IPS DF 6.9 (cell line): ENCODE measurements around the gene CRTAC1.

Source experiments
- DNase-seq: peaks from one replicate; pipeline ENCODE4 v3.0.0-alpha.2; 2013; ENCODE audit warnings: low read depth, low spot score
- H3K27ac ChIP-seq: one replicate; pipeline ENCODE4 v1.5.1; 2013; ENCODE audit warnings: low read length, control low read depth
- H3K27me3 ChIP-seq: 2 replicates; pipeline ENCODE4 v1.6.1; 2013; ENCODE audit warnings: mild to moderate bottlenecking, low read length; ENCODE audit not compliant: control insufficient read depth, insufficient read depth
- H3K36me3 ChIP-seq: 2 replicates; pipeline ENCODE4 v1.6.1; 2013; ENCODE audit warnings: low read length; ENCODE audit not compliant: control insufficient read depth, insufficient read depth
- H3K4me1 ChIP-seq: 2 replicates; pipeline ENCODE4 v1.6.1; 2013; ENCODE audit warnings: low read length; ENCODE audit not compliant: control insufficient read depth, insufficient read depth
- H3K4me3 ChIP-seq: 2 replicates; pipeline ENCODE4 v1.5.1; 2013; ENCODE audit warnings: mild to moderate bottlenecking, low read length
- H3K9me3 ChIP-seq: 2 replicates; pipeline ENCODE4 v1.6.1; 2013; ENCODE audit warnings: low read length, inconsistent platforms; ENCODE audit not compliant: control insufficient read depth, insufficient read depth
- WGBS: extraction: QIAGEN DNeasy Blood & Tissue Kit; methylation state at CpG from one replicate; pipeline ENCODE4 v1.1.7; 2013; ENCODE audit warnings: mixed read lengths, missing lambda C conversion rate; ENCODE audit not compliant: insufficient read length, insufficient coverage; 5-methylcytosine and 5-hydroxymethylcytosine counted together

CRTAC1 gene

GRCh38 chr10:97889461-97890265 is 140.8 kb downstream of the CRTAC1 start:
- Histone ChIP-seq H3K9me3 (no peaks in the 10 kb centered on the region), H3K27ac (no peak overlapping the region), H3K4me1 (peaks cover 3% of the 10 kb centered on the region), H3K27me3 (no peaks in the 10 kb centered on the region), H3K4me3 (no peak overlapping the region), H3K36me3 (no peaks in the 10 kb centered on the region)
- no CpG with 5 or more reads among the region's 18 CpGs for WGBS
- no peak for DNase-seq

DNA sequence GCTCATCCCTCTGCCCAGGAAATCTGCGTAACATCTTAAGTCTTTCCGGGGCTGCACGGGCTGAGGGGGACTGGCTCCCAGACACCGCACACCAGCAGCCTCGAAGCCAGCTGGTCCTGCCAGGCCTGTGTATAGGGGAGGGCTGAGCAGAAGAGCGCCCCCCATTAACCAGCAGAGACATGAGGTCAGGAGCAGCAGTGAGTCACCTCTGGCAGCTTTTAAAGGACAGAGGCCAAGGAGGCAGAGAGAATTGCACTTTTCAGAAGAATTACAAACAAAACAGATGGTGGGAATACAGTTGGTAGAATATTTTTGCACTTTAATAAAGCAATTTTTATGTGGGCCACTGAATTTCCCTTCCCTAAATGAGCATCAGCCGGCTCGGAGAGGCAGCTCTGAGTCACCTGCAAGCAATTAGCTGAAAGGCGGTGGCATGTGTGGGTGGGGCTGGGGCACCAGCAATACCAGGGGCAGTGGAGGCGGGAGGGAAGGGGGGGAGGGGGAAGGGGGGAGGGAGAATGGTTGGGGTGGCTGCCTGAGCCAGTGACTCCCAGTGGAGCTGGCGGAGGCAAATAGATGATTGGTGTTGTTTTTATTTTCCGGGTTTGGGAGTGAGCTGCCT is 141.7 kb downstream of the CRTAC1 start:
- H3K4me1 ChIP-seq: peaks cover 3% of the 10 kb centered on the region
- no CpG with 5 or more reads among the region's 12 CpGs for WGBS
- H3K9me3 ChIP-seq: no peaks in the 10 kb centered on the region
- H3K36me3 ChIP-seq: no peaks in the 10 kb centered on the region
- H3K27ac ChIP-seq: no peak overlapping the region
- no peak overlapping the region for H3K4me3 ChIP-seq
- no peaks in the 10 kb centered on the region for H3K27me3 ChIP-seq
- no peak for DNase-seq

- WGBS: no CpG with 5 or more reads among the region's 7 CpGs
- no peak overlapping the region for H3K27ac ChIP-seq
- no peak for DNase-seq
Observed at GRCh38 chr10:97888134-97888533, 142.3 kb downstream of the CRTAC1 start.

DNA sequence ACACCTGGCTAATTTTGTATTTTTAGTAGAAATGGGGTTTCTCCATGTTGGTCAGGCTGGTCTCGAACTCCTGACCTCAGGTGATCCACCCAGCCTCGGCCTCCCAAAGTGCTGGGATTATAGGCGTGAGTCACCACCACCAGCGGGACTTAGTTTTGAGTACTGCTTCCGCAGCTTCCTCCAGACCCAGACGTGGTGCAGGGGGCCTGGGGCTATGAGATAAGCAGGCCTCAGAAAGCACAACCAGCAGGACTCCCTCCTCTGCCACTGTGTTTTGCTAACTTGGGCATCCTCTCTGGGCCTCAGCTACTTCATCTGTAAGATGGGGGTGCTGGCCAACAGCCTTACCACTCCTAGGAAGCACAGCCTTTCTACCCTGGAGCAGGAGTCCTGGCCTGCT is 143.0 kb downstream of the CRTAC1 start:
- Histone ChIP-seq H3K4me1 (peaks cover 3% of the 10 kb centered on the region), H3K27ac (no peak overlapping the region)
- no CpG with 5 or more reads among the region's 6 CpGs for WGBS

More at GRCh38 chr10:97888134-97888533, 142.3 kb downstream of the CRTAC1 start:
- Histone ChIP-seq H3K4me3 (no peak overlapping the region), H3K27me3 (no peaks in the 10 kb centered on the region), H3K4me1 (peaks cover 3% of the 10 kb centered on the region), H3K9me3 (no peaks in the 10 kb centered on the region), H3K36me3 (no peaks in the 10 kb centered on the region)

DNA sequence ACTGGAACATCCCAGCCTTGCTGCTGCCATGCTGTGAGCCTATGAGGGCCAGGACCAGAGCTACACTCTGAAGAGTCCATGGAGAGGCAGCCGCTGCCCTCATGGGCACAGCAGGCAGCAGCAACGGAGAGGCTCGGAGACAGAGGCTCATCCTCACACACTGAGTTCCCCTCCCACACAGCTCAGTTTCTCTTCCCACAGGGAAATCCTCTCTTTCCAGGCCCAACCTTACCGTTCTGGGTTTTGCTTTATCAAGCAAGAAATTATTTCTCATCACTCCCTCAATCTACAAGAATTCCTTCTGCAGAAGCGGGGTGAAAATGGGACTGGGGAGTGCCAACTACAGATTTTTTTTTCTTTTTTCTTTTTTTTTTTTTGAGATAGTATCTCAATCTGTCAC is 144.1 kb downstream of the CRTAC1 start:
- no peak for DNase-seq
- no peak overlapping the region for H3K4me3 ChIP-seq
- no CpG with 5 or more reads among the region's 5 CpGs for WGBS
- no peaks in the 10 kb centered on the region for H3K36me3 ChIP-seq
- no peak overlapping the region for H3K27ac ChIP-seq
- no peaks in the 10 kb centered on the region for H3K27me3 ChIP-seq
- H3K9me3 ChIP-seq: no peaks in the 10 kb centered on the region
- H3K4me1 ChIP-seq: peaks cover 3% of the 10 kb centered on the region

More for the DNA sequence above, 143.0 kb downstream of the CRTAC1 start:
- no peaks in the 10 kb centered on the region for H3K27me3 ChIP-seq
- no peak overlapping the region for H3K4me3 ChIP-seq
- H3K36me3 ChIP-seq: no peaks in the 10 kb centered on the region
- DNase-seq: no peak
- H3K9me3 ChIP-seq: no peaks in the 10 kb centered on the region

DNA sequence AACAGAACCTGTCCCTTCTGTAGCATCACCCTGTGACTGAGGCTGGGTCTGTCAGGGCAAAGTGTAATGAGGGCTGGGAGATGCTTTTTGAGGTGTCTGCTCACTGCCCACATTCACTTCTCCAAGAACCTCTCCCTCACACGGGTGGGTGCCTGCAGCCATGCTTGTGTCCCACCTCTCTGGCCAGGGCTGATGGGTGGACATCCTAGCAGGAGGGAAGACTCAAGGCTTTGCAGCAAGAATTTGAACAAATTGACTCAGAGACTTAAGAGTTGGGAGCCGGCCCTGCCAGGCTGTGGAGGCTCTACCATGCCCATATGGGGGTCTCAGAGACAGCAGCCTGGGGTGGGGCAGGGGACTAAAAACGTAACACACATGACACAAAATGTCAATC is 147.3 kb downstream of the CRTAC1 start:
- no peak for DNase-seq
- Histone ChIP-seq H3K36me3 (no peaks in the 10 kb centered on the region), H3K9me3 (no peaks in the 10 kb centered on the region), H3K4me3 (no peak overlapping the region), H3K27me3 (no peaks in the 10 kb centered on the region), H3K27ac (no peak overlapping the region), H3K4me1 (0 out of 2 replicates have a peak, but pooled peaks cover 1% of the 10 kb centered on the region)
- no CpG with 5 or more reads among the region's 3 CpGs for WGBS

DNA sequence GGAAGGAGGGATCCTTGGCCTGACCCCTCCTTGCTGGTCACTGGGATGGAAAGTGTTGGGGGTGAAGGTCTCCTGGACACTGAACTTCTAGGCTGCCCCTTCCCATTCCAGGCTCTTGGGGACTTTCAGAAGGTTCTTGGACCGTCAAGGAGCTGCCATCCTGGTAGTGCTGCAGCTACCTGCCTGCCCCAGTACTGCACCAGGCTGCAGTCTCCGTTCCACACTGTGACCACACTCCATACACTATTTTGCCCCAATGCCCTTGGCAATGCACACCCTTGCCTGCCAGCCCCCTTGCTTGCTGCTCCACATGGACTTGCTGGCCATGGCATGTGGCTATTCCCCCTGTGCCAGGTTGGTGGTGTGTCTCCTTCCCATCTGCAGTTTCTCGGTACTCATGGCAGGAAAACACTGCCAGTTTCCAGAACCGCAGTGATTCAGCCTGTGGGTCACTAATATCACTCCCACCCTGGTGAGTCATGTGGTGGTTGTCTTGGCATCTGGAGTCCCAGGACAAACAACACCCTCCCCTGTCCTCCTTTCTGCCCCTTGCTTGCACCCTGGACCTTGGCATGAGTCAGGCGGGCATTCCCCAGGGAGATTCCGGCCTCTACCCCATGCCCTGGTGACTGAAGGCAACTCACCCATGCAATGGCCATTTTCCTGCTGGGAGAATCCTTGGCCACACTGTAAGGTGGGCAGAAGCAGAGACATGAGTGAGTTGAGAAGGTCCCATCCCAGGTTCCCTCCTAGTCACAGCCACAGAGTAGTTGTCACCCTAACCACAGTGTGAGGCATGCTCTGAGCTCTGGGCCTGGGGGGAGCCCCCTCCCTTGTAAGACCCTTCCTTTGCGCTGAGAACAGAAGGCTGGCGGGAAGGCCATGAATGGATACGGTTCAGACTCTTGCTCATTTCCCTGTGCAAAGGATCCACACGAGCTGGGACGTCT is 148.0 kb downstream of the CRTAC1 start:
- Histone ChIP-seq H3K4me3 (no peak overlapping the region), H3K4me1 (0 out of 2 replicates have a peak, but pooled peaks cover 1% of the 10 kb centered on the region), H3K36me3 (no peaks in the 10 kb centered on the region), H3K27ac (no peak overlapping the region), H3K27me3 (no peaks in the 10 kb centered on the region), H3K9me3 (no peaks in the 10 kb centered on the region)
- WGBS: no CpG with 5 or more reads among the region's 11 CpGs
- DNase-seq: no peak

DNA sequence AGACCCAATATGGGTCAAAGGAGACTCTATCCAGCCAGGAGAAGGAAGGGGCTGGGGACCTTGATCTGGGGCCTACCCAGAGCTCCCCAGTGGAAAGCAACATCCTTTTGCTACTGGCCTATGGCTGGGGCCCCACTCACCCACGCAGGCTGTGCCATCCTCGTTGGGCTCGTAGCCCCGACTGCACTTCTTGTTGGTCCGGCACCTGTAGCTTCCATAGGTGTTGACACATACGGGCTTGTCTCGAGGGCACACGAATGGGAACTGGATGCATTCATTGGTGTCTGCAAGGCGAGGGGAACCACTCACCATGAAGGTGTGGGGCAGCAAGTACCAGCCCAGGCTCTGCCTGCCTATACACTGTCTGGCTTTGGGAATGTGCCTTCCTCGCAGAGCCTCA is 150.3 kb downstream of the CRTAC1 start:
- no peaks in the 10 kb centered on the region for H3K27me3 ChIP-seq
- no peak for DNase-seq
- H3K4me3 ChIP-seq: no peak overlapping the region
- H3K36me3 ChIP-seq: no peaks in the 10 kb centered on the region
- WGBS: no CpG with 5 or more reads among the region's 10 CpGs
- no peaks in the 10 kb centered on the region for H3K9me3 ChIP-seq
- H3K4me1 ChIP-seq: peaks cover 2% of the 10 kb centered on the region; the same call in 1 of the 2 replicates
- H3K27ac ChIP-seq: no peak overlapping the region

GRCh38 chr10:97879241-97879640 is 151.2 kb downstream of the CRTAC1 start:
- Histone ChIP-seq H3K27ac (no peak overlapping the region), H3K27me3 (no peaks in the 10 kb centered on the region), H3K4me1 (peaks cover 2% of the 10 kb centered on the region; the same call in 1 of the 2 replicates), H3K9me3 (no peaks in the 10 kb centered on the region), H3K36me3 (no peaks in the 10 kb centered on the region), H3K4me3 (no peak overlapping the region)
- WGBS: no CpG with 5 or more reads among the region's 5 CpGs
- no peak for DNase-seq

DNA sequence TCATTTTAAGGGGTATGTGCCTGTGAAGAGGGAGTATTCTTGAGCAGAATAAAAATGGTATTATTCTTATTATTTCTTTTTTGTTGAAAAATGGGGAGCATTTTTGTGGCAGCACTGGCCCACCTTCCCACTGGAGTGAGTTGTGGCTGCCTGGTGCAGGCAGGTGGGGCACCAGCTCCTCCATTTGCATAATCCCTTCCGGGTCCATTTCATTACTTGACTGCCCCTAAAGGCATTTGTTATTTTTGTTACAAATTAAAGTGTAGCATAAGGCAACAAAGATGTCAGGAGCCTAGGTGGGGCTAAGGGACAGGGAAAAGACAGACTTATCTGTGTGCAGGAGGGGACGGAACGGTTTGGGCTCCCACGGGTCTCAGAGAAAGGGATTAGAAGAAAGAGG is 154.0 kb downstream of the CRTAC1 start:
- peaks cover 2% of the 10 kb centered on the region; the same call in 1 of the 2 replicates for H3K4me1 ChIP-seq
- no peak for DNase-seq

More for the DNA sequence above, 154.0 kb downstream of the CRTAC1 start:
- Histone ChIP-seq H3K4me3 (no peak overlapping the region), H3K9me3 (no peaks in the 10 kb centered on the region), H3K27me3 (no peaks in the 10 kb centered on the region), H3K36me3 (no peaks in the 10 kb centered on the region), H3K27ac (no peak overlapping the region)
- no CpG with 5 or more reads among the region's 4 CpGs for WGBS
